IPS-20b (cell line): ENCODE measurements around the gene IFI6.
"Not testable (repeated sequence)": the region's sequence is repeated elsewhere in the genome, so short reads cannot be mapped to it uniquely, and the experiment has no call there.

Experiments used
- H3K27ac ChIP-seq: one replicate; pipeline ENCODE4 v1.5.1; 2013; ENCODE audit warnings: low read length
- H3K27me3 ChIP-seq: 2 replicates; pipeline ENCODE4 v1.6.1; 2013; ENCODE audit warnings: mild to moderate bottlenecking, low read length, inconsistent platforms; ENCODE audit not compliant: insufficient read depth
- H3K36me3 ChIP-seq: 2 replicates; pipeline ENCODE4 v1.6.1; 2013; ENCODE audit warnings: low read depth, mild to moderate bottlenecking, inconsistent platforms, low read length, moderate library complexity; ENCODE audit not compliant: insufficient read depth
- H3K4me1 ChIP-seq: 2 replicates; pipeline ENCODE4 v1.6.1; 2013; ENCODE audit warnings: mild to moderate bottlenecking, control low read depth, inconsistent platforms, low read length, moderate library complexity; ENCODE audit not compliant: insufficient read depth
- H3K4me3 ChIP-seq: 2 replicates; pipeline ENCODE4 v1.5.1; 2013; ENCODE audit warnings: mild to moderate bottlenecking, low read length, inconsistent platforms
- H3K9ac ChIP-seq: 2 replicates; pipeline ENCODE4 v1.6.1; 2013; ENCODE audit warnings: low read depth, mild to moderate bottlenecking, inconsistent platforms, low read length, moderate library complexity
- H3K9me3 ChIP-seq: 2 replicates; pipeline ENCODE4 v1.6.1; 2013; ENCODE audit warnings: mild to moderate bottlenecking, low read depth, low read length, inconsistent platforms; ENCODE audit not compliant: insufficient read depth

The IFI6 gene

DNA sequence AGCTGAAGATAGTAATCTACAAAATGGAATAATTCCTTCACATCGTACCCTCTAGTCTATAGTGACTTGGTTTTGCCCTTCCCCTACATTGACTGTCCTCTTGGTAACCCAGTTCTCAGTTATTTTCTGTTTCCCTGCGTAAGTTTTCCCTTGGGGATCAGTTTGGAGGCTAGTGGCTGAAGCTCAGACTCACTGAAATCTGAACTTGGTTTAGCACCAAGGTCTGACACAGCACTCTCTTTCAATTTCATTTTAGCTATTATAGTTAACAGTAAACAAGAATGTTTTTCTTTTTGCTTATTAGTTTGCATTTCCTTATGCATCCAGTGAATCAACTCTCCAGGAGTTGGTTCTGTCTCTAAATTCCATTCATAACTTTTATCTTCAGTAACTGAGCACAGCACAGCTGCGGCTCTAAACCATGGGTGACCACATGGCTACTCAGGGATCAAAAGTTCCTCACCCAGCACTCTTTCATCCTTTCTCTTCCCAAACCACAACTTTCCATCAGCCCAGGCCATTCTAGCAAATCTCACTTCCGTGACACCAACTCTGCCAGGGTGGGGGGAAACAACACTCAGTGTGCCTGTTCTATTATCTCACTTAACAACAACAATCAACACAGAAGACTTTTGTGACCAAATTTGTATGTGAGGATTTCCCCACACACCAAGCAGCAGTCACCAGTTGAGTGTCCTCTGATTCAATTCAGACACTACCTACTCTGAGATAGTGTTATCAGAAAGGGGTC, 17.6 kb upstream of the IFI6 start:
- peaks cover 10% of the 10 kb centered on the region; the same call in 1 of the 2 replicates for H3K4me1 ChIP-seq
- H3K9ac ChIP-seq: 0 out of 2 replicates have a peak overlapping the region, but pooled peaks have one; percentile 29
- no peaks in the 10 kb centered on the region for H3K27me3 ChIP-seq
- no peak overlapping the region for H3K27ac ChIP-seq
- H3K9me3 ChIP-seq: peaks cover 17% of the 10 kb centered on the region
- H3K36me3 ChIP-seq: no peaks in the 10 kb centered on the region
- H3K4me3 ChIP-seq: no peak overlapping the region; the same call in 1 of the 2 replicates

DNA sequence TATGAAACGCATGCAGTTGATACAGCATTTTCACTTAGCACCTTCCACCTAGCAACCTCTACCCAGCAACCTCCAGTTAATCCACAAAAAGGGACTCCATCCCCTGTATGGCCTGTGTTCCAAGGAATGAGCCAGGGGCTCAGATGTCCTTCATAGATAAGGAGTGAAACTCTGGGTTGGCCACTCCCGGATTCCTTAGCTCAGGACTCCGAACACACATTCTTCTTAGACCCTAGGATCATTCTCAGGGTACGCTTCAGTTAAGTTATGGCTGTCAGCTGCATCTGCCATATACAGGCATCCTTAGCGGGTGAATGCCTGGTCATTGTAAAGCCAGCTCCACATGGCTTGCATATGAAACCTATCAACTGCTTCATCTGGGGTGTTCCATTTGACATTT, 15.9 kb upstream of the IFI6 start:
- Histone ChIP-seq H3K36me3 (no peaks in the 10 kb centered on the region), H3K27ac (no peak overlapping the region), H3K27me3 (no peaks in the 10 kb centered on the region), H3K4me1 (peaks cover 10% of the 10 kb centered on the region; the same call in 1 of the 2 replicates), H3K9ac (no peak overlapping the region), H3K4me3 (no peak overlapping the region), H3K9me3 (peaks cover 16% of the 10 kb centered on the region)

- Histone ChIP-seq H3K27ac (no peak overlapping the region), H3K9ac (no peak overlapping the region), H3K27me3 (no peaks in the 10 kb centered on the region), H3K9me3 (peaks cover 17% of the 10 kb centered on the region), H3K4me1 (peaks cover 10% of the 10 kb centered on the region; the same call in 1 of the 2 replicates), H3K36me3 (no peaks in the 10 kb centered on the region), H3K4me3 (no peak overlapping the region)
Measured at GRCh38 chr1:27686223-27686990, 14.4 kb upstream of the IFI6 start.

GRCh38 chr1:27684176-27684575, 12.2 kb upstream of the IFI6 start:
- Histone ChIP-seq H3K9ac (no peak overlapping the region), H3K27ac (no peak overlapping the region), H3K27me3 (no peaks in the 10 kb centered on the region), H3K9me3 (peaks cover 31% of the 10 kb centered on the region), H3K4me3 (no peak overlapping the region), H3K36me3 (no peaks in the 10 kb centered on the region), H3K4me1 (peaks cover 3% of the 10 kb centered on the region; the same call in 1 of the 2 replicates)

- Histone ChIP-seq H3K9ac (no peak overlapping the region), H3K36me3 (no peaks in the 10 kb centered on the region), H3K4me1 (peaks cover 3% of the 10 kb centered on the region; the same call in 1 of the 2 replicates), H3K27ac (no peak overlapping the region), H3K4me3 (no peak overlapping the region), H3K9me3 (peaks cover 31% of the 10 kb centered on the region), H3K27me3 (no peaks in the 10 kb centered on the region)
Measured at GRCh38 chr1:27682351-27682944, 10.5 kb upstream of the IFI6 start.

DNA sequence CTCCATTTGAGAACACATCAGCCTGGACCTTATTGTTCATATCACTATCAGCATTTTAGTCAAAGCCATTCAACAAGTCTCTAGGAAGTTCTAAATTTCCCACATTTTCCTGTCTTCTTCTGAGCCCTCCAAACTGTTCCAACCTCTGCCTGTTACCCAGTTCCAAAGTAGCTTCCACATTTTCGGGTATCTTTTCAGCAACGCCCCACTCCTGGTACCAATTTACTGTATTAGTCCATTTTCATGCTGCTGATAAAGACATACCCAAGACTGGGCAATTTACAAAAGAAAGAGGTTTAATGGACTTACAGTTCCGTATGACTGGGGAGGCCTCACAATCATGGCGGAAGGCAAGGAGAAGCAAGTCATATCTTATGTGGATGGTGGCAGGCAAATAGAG, 9.6 kb upstream of the IFI6 start:
- H3K4me1 ChIP-seq, H3K4me3 ChIP-seq, H3K27ac ChIP-seq, H3K36me3 ChIP-seq, H3K9ac ChIP-seq, H3K27me3 ChIP-seq: not testable (repeated sequence)
- peaks cover 31% of the 10 kb centered on the region for H3K9me3 ChIP-seq

GRCh38 chr1:27680225-27680791, 8.3 kb upstream of the IFI6 start:
- H3K27ac ChIP-seq, H3K9ac ChIP-seq, H3K36me3 ChIP-seq, H3K4me3 ChIP-seq, H3K27me3 ChIP-seq, H3K4me1 ChIP-seq: not testable (repeated sequence)
- H3K9me3 ChIP-seq: peaks cover 31% of the 10 kb centered on the region

DNA sequence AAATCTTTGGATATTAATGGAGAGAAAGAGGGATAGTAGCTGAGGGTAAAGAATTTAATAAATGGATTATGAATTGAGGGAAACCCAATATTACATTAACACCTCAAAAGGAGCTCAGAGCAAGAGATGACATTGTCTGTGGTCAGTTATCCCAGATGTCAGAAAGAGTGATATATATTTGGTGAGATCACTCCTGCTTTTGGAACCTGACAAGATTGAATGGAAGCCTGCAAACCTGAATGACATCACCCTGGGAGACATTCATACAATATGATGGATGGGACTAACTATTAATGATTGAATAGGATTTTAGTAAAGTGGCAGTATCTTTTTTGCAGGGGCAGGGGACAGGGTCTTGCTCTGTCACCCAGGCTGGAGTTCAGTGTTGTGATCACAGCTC, 6.8 kb upstream of the IFI6 start:
- Histone ChIP-seq H3K27me3 (no peaks in the 10 kb centered on the region), H3K4me1 (no peaks in the 10 kb centered on the region), H3K36me3 (no peaks in the 10 kb centered on the region), H3K9me3 (peaks cover 31% of the 10 kb centered on the region), H3K4me3 (no peak overlapping the region), H3K27ac (no peak overlapping the region), H3K9ac (no peak overlapping the region)

DNA sequence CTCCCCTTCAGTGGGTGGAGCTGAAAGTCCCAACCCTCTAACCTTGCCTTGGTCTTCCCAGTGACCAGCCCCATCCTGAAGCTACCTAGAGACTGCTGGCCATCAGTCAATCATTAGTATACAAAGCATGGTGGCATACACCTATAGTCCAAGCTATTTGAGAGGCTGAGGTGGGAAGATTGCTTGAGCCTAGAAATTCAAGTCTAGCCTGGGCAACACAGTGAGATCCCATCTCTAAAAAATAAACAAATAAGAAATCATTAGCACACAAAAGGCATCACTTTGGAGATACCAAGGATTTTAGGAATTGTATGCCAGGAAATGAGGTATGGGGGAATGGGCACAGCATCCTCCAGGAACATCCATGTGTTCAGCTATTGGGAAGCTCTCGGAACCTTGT, 4.4 kb upstream of the IFI6 start:
- H3K4me3 ChIP-seq: no peak overlapping the region
- H3K27me3 ChIP-seq: no peaks in the 10 kb centered on the region
- no peaks in the 10 kb centered on the region for H3K36me3 ChIP-seq
- no peak overlapping the region for H3K27ac ChIP-seq
- H3K9me3 ChIP-seq: peaks cover 19% of the 10 kb centered on the region
- no peak overlapping the region for H3K9ac ChIP-seq
- H3K4me1 ChIP-seq: peaks cover 6% of the 10 kb centered on the region; the same call in 1 of the 2 replicates

GRCh38 chr1:27672750-27673112, 739 bp upstream of the IFI6 start:
- peak overlapping the region; percentile 59; the same call in 1 of the 2 replicates for H3K4me3 ChIP-seq
- H3K9ac ChIP-seq: peak overlapping the region; percentile 18; the same call in 1 of the 2 replicates
- peaks cover 15% of the 10 kb centered on the region for H3K27me3 ChIP-seq
- H3K9me3 ChIP-seq: no peaks in the 10 kb centered on the region
- H3K4me1 ChIP-seq: peaks cover 6% of the 10 kb centered on the region; the same call in 1 of the 2 replicates
- no peak overlapping the region for H3K27ac ChIP-seq
- H3K36me3 ChIP-seq: no peaks in the 10 kb centered on the region

GRCh38 chr1:27669876-27670275, 2.1 kb downstream of the IFI6 start:
- Histone ChIP-seq H3K4me1 (peaks cover 6% of the 10 kb centered on the region; the same call in 1 of the 2 replicates), H3K27ac (no peak overlapping the region)

More at GRCh38 chr1:27669876-27670275, 2.1 kb downstream of the IFI6 start:
- H3K4me3 ChIP-seq: no peak overlapping the region
- no peaks in the 10 kb centered on the region for H3K9me3 ChIP-seq
- no peaks in the 10 kb centered on the region for H3K36me3 ChIP-seq
- H3K9ac ChIP-seq: no peak overlapping the region
- peaks cover 15% of the 10 kb centered on the region for H3K27me3 ChIP-seq
